Endothelial cell of umbilical vein (primary cell): ENCODE results near the gene C4orf50. TPM values are rescaled to one million over a fixed set of nuclear protein-coding genes. Genes with fewer than 3 reads are reported as not detected.

Source experiments
- BruUV-seq: library from RNA; stranded (reverse); fragments of 400-500 nt; replicated peaks from 2 replicates; lab custom pipeline; 2021; lab: Mats Ljungman, UMichigan
- CTCF ChIA-PET: fragments of 300-600, 350-600 bp; sonication (Branson Sonifier 250); formaldehyde crosslinking; loops from one replicate; lab custom pipeline; 2021; ENCODE audit warnings: antibody characterized with exemption, inconsistent platforms; lab: Charles Lee
- POLR2A ChIA-PET: fragments of 300-600, 350-600 bp; sonication (Branson Sonifier 250); formaldehyde crosslinking; loops from one replicate; lab custom pipeline; 2021; ENCODE audit warnings: antibody characterized with exemption, inconsistent platforms; lab: Charles Lee
- DNase-seq: peaks from one replicate; pipeline ENCODE4 v3.0.0-alpha.2; 2011; ENCODE audit warnings: low read depth, low spot score
- FAIRE-seq: peaks from 2 replicates; lab custom pipeline; 2011; peaks lifted over from hg19 to GRCh38; lab: Jason Lieb, UNC
- H2AFZ ChIP-seq: 2 replicates; pipeline ENCODE4 v1.6.0; 2012; ENCODE audit warnings: low read depth, low read length, control low read depth, inconsistent platforms
- H3K27ac ChIP-seq: 2 replicates; pipeline ENCODE4 v1.5.1; 2011; ENCODE audit warnings: low read depth, mild to moderate bottlenecking, control low read depth, low read length, moderate library complexity; ENCODE audit not compliant: insufficient read depth
- H3K27me3 ChIP-seq, 2 experiments: 2 replicates each; pipeline versions ENCODE4 v1.6.0 to v1.6.1; 2011; ENCODE audit warnings: low read length in 2 of 2, mixed read lengths in 1 of 2; ENCODE audit not compliant: control insufficient read depth in 2 of 2, insufficient read depth in 2 of 2
- H3K36me3 ChIP-seq, 2 experiments: 2 replicates in 1 of 2; 3 replicates in 1 of 2; pipeline ENCODE4 v1.5.1; 2011; ENCODE audit warnings: low read length in 2 of 2, mild to moderate bottlenecking in 1 of 2, moderate library complexity in 1 of 2; ENCODE audit not compliant: control insufficient read depth in 2 of 2, insufficient read depth in 2 of 2; ENCODE audit errors: extremely low read depth in 1 of 2
- H3K4me1 ChIP-seq: 3 replicates; pipeline ENCODE4 v1.5.1; 2011; ENCODE audit warnings: mild to moderate bottlenecking, low read length; ENCODE audit not compliant: control insufficient read depth, insufficient read depth; ENCODE audit errors: extremely low read depth
- H3K4me2 ChIP-seq: 2 replicates; pipeline ENCODE4 v1.6.1; 2011; ENCODE audit warnings: low read length, control low read depth, mixed read lengths; ENCODE audit not compliant: insufficient read depth
- H3K4me3 ChIP-seq, 3 experiments: fragments of 200-600 bp in 1 of 3; sonication (generic), shearing (Covaris generic) in 1 of 3; replicated peaks in 1 of 3; 2 replicates each; pipeline ENCODE4 v1.5.1; 2011 to 2016; ENCODE audit warnings: control low read depth in 3 of 3, low read length in 3 of 3, mild to moderate bottlenecking in 2 of 3, inconsistent platforms in 1 of 3, low read depth in 1 of 3, moderate library complexity in 1 of 3; ENCODE audit not compliant: insufficient read depth in 1 of 3
- H3K79me2 ChIP-seq: 2 replicates; pipeline ENCODE4 v1.6.0; 2012; ENCODE audit warnings: low read length, inconsistent platforms; ENCODE audit not compliant: control insufficient read depth, insufficient read depth
- H3K9ac ChIP-seq: replicated peaks from 2 replicates; pipeline ENCODE3; 2011; ENCODE audit warnings: low read length, control low read depth; ENCODE audit not compliant: insufficient read depth; ENCODE audit errors: extremely low read depth
- H3K9me1 ChIP-seq: replicated peaks from 3 replicates; pipeline ENCODE4 v1.6.0; 2011; ENCODE audit warnings: mild to moderate bottlenecking, low read length; ENCODE audit not compliant: control insufficient read depth, insufficient read depth; ENCODE audit errors: extremely low read depth
- H3K9me3 ChIP-seq: replicated peaks from 2 replicates; pipeline ENCODE4 v1.5.1; 2012; ENCODE audit warnings: low read length, inconsistent platforms; ENCODE audit not compliant: control insufficient read depth, insufficient read depth
- H4K20me1 ChIP-seq: replicated peaks from 2 replicates; pipeline ENCODE3; 2011; ENCODE audit warnings: mild to moderate bottlenecking, low read length; ENCODE audit not compliant: control insufficient read depth, insufficient read depth; ENCODE audit errors: extremely low read depth
- EZH2 ChIP-seq: IDR thresholded peaks from 2 replicates; pipeline ENCODE4 v1.6.1; 2012; ENCODE audit warnings: borderline replicate concordance, low read depth, mild to moderate bottlenecking, moderate library complexity, low read length, inconsistent platforms; ENCODE audit not compliant: severe bottlenecking
- FOS ChIP-seq: IDR thresholded peaks from 2 replicates; pipeline ENCODE4 v1.6.1; 2011; ENCODE audit warnings: mild to moderate bottlenecking, low read length, moderate library complexity, borderline replicate concordance; ENCODE audit not compliant: insufficient read depth
- GATA2 ChIP-seq: IDR thresholded peaks from 2 replicates; pipeline ENCODE4 v1.7.0; 2011; ENCODE audit warnings: low read depth, mild to moderate bottlenecking, moderate library complexity, mixed read lengths, low read length; ENCODE audit not compliant: insufficient read length, insufficient read depth
- JUN ChIP-seq: IDR thresholded peaks from 2 replicates; pipeline ENCODE4 v1.6.1; 2011; ENCODE audit warnings: borderline replicate concordance, low read depth; ENCODE audit not compliant: insufficient read length, insufficient read depth
- MYC ChIP-seq: IDR thresholded peaks from one replicate; pipeline ENCODE4 v1.6.1; 2011; ENCODE audit warnings: mild to moderate bottlenecking, low read depth, low read length
- POLR2A ChIP-seq: IDR thresholded peaks from 2 replicates; pipeline ENCODE4 v1.6.1; 2012; ENCODE audit warnings: low read depth, mild to moderate bottlenecking, control low read depth, low read length
- POLR2AphosphoS5 ChIP-seq: IDR thresholded peaks from 2 replicates; pipeline ENCODE4 v1.6.1; 2012; ENCODE audit warnings: low read depth, mild to moderate bottlenecking, control low read depth, low read length, moderate library complexity; ENCODE audit not compliant: insufficient read depth
- dilution Hi-C: fragments of 300-500 bp; cut with MboI; formaldehyde crosslinking; loops from one replicate; pipeline ENCODE4 v1.15.0; 2019; ENCODE audit warnings: low sequenced_read_pairs; ENCODE audit not compliant: extremely low pct_ligation_motif_present
- intact Hi-C: fragments of 100-400 bp; cut with micrococcal nuclease; formaldehyde crosslinking; loops from one replicate; pipeline ENCODE4 v1.10.0; 2022
- polyA plus RNA-seq, 4 experiments: library from polyadenylated mRNA; depleted of rRNA in 3 of 4; stranded (reverse) in 3 of 4; unstranded in 1 of 4; fragments of >200 nt; gene quantifications; 2 replicates each; pipeline versions ENCODE4 v1.2.1 to v1.2.3, GENCODE V29; 2011 to 2012; ENCODE audit warnings: missing spikeins in 1 of 4
- total RNA-seq: library from RNA; stranded (reverse); gene quantifications from 2 replicates; pipeline ENCODE4 v1.2.3, GENCODE V29; 2021
- TF ChIP-seq, protein P1 (sequence below), 2 donors: IDR thresholded peaks; 1 replicate in 1 of 2; 2 replicates in 1 of 2; pipeline ENCODE4 v1.5.1; 2011; ENCODE audit warnings: low read length in 2 of 2, mild to moderate bottlenecking in 2 of 2, moderate library complexity in 2 of 2, control low read depth in 1 of 2, inconsistent platforms in 1 of 2, low read depth in 1 of 2; ENCODE audit not compliant: insufficient read depth in 1 of 2; ENCODE audit errors: extremely low read depth in 1 of 2
- TF ChIP-seq, protein P2 (sequence below): IDR thresholded peaks from 2 replicates; pipeline ENCODE4 v1.6.1; 2011; ENCODE audit not compliant: insufficient read depth, insufficient read length

C4orf50 gene
- total and polyA plus RNA-seq, 2 donors (not counting 3 experiments of a cell fraction or from before 2014, with no cell fraction given), result not detected

DNA sequence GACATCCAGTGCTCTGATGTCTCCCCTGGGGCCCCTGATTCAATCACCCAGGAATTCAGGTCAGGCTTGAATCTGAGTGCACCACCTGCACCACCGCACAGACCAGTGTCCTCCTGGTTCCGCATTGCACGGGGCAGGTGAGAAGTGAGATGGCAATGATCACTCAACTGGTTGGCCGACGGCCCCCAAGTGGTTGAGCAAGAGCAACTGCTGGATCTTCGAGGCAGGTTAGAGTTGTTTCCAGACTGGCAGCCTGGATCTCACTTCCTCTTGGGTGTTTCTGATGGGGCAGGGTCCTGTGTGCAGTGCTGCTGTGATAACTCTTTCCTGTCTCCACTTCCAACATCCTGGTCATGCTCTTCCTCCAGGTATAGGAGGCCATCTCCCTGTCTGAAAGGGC, 50.4 kb downstream of the C4orf50 start:
- intact Hi-C loops (no loop called here), dilution Hi-C loops (no loop called here)
- no peak overlapping the region for H2AFZ ChIP-seq
- no peaks in the 10 kb centered on the region for H3K79me2 ChIP-seq
- no peak overlapping the region for H3K4me3 ChIP-seq
- no peaks in the 10 kb centered on the region for H3K27me3 ChIP-seq
- no peaks in the 10 kb centered on the region for H3K9me3 ChIP-seq
- no TSS peak for BruUV-seq
- POLR2A ChIA-PET, result no interaction called here
- H3K36me3 ChIP-seq, result no peaks in the 10 kb centered on the region
- H3K9ac ChIP-seq, result no peak overlapping the region
- H3K4me2 ChIP-seq, result no peak overlapping the region
- no peak for FAIRE-seq
- H4K20me1 ChIP-seq, result no peaks in the 10 kb centered on the region
- H3K4me1 ChIP-seq, result no peaks in the 10 kb centered on the region
- CTCF ChIA-PET, result no interaction called here
- no peak for TF ChIP-seq EZH2
- DNase-seq, result no peak
- H3K27ac ChIP-seq, result no peak overlapping the region
- no peaks in the 10 kb centered on the region for H3K9me1 ChIP-seq

DNA sequence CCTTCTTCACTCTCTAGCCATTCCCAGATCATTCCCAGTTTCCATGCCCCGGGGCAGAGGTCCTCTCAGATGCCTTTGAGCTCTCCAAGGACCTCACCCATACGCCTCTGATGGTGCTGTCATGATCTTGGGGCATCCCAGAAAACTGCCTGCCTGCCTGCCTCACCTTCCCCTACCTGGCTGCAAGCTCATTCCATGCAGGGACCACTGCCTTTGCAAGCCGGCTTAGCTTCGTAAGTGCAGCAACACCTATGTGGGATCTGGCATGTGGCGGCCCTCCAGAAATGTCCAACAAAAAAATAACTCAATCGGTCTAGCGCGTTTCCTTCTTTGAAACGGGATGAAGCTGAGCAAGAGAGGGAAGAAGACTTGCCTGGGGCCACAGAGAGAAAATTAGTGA, 53.0 kb downstream of the C4orf50 start:
- Histone ChIP-seq H3K9me1 (no peaks in the 10 kb centered on the region), H3K27me3 (no peaks in the 10 kb centered on the region), H4K20me1 (no peaks in the 10 kb centered on the region), H3K4me2 (no peak overlapping the region), H3K9me3 (no peaks in the 10 kb centered on the region), H3K4me3 (no peak overlapping the region), H3K9ac (no peak overlapping the region), H3K36me3 (no peaks in the 10 kb centered on the region), H3K27ac (no peak overlapping the region), H3K4me1 (no peaks in the 10 kb centered on the region), H3K79me2 (no peaks in the 10 kb centered on the region), H2AFZ (no peak overlapping the region)
- TF ChIP-seq FOS (no peak), POLR2A (no peak), EZH2 (no peak), GATA2 (no peak), POLR2AphosphoS5 (no peak), JUN (no peak), MYC (no peak)
- TF ChIP-seq, protein P1, sequence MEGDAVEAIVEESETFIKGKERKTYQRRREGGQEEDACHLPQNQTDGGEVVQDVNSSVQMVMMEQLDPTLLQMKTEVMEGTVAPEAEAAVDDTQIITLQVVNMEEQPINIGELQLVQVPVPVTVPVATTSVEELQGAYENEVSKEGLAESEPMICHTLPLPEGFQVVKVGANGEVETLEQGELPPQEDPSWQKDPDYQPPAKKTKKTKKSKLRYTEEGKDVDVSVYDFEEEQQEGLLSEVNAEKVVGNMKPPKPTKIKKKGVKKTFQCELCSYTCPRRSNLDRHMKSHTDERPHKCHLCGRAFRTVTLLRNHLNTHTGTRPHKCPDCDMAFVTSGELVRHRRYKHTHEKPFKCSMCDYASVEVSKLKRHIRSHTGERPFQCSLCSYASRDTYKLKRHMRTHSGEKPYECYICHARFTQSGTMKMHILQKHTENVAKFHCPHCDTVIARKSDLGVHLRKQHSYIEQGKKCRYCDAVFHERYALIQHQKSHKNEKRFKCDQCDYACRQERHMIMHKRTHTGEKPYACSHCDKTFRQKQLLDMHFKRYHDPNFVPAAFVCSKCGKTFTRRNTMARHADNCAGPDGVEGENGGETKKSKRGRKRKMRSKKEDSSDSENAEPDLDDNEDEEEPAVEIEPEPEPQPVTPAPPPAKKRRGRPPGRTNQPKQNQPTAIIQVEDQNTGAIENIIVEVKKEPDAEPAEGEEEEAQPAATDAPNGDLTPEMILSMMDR (IDR thresholded peaks at IDR 0.05; ENCODE audit: extremely low read depth in 1 of 2, insufficient read depth in 1 of 2, low read depth in 1 of 2, low read length in 2 of 2), result no peak
- TF ChIP-seq, protein P2, sequence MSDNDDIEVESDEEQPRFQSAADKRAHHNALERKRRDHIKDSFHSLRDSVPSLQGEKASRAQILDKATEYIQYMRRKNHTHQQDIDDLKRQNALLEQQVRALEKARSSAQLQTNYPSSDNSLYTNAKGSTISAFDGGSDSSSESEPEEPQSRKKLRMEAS, result no peak
- POLR2A ChIA-PET, result no interaction called here
- dilution Hi-C loops (no loop called here), intact Hi-C loops (no loop called here)
- BruUV-seq, result no TSS peak
- FAIRE-seq (no peak), DNase-seq (no peak)
- CTCF ChIA-PET, result interaction anchor here (1.3 kb wide), 1 partner anchor 25 kb away, joined by 3 read pairs; no protein-coding TSS in a partner anchor
